ENCODE measurements around the gene IGSF9.

- no peak for TF ChIP-seq CTCF (IDR thresholded peaks at IDR 0.05)
- TF ChIP-seq POLR2A (IDR thresholded peaks at IDR 0.05; ENCODE audit: low read depth), result no peak
Measured at GRCh38 chr1:159931795-159932173, 13.6 kb downstream of the IGSF9 start.
